Medulla oblongata (tissue), 1 donor: ENCODE data around the gene CHST12.
A peak's percentile ranks its signal among the peaks of the same experiment; 100 is the strongest.
"Not testable (repeated sequence)": the region's sequence is repeated elsewhere in the genome, so short reads cannot be mapped to it uniquely, and the experiment has no call there.

Source experiments
- DNase-seq: peaks from one replicate; pipeline ENCODE4 v3.0.0-alpha.2; 2015; ENCODE audit errors: extremely low spot score

The CHST12 gene

GRCh38 chr7:2378125-2378524, 25.3 kb upstream of the CHST12 start:
- DNase-seq: not testable (repeated sequence)

- DNase-seq: no peak
Measured at GRCh38 chr7:2379161-2379560, 24.2 kb upstream of the CHST12 start.

- no peak for DNase-seq
Measured at GRCh38 chr7:2379821-2380450, 23.5 kb upstream of the CHST12 start.

- DNase-seq: no peak
Measured at GRCh38 chr7:2380461-2380860, 22.9 kb upstream of the CHST12 start.

- DNase-seq: no peak
Measured at GRCh38 chr7:2381227-2381626, 22.2 kb upstream of the CHST12 start.

- no peak for DNase-seq
Measured at GRCh38 chr7:2381881-2382509, 21.4 kb upstream of the CHST12 start.

- no peak for DNase-seq
Measured at GRCh38 chr7:2383543-2384274, 19.7 kb upstream of the CHST12 start.

- DNase-seq: peak; percentile 32
Measured at GRCh38 chr7:2384354-2385243, 18.8 kb upstream of the CHST12 start.

GRCh38 chr7:2386122-2386521, 17.3 kb upstream of the CHST12 start:
- not testable (repeated sequence) for DNase-seq

- DNase-seq: no peak
Measured at GRCh38 chr7:2386964-2387669, 16.3 kb upstream of the CHST12 start.

- no peak for DNase-seq
Measured at GRCh38 chr7:2387897-2388636, 15.3 kb upstream of the CHST12 start.

GRCh38 chr7:2388637-2388954, 14.8 kb upstream of the CHST12 start:
- DNase-seq: no peak

GRCh38 chr7:2390020-2390816, 13.2 kb upstream of the CHST12 start:
- DNase-seq: peak; percentile 80

GRCh38 chr7:2393706-2394105, 9.7 kb upstream of the CHST12 start:
- DNase-seq: no peak

- no peak for DNase-seq
Measured at GRCh38 chr7:2394566-2395082, 8.8 kb upstream of the CHST12 start.

- DNase-seq: no peak
Measured at GRCh38 chr7:2398506-2398905, 4.9 kb upstream of the CHST12 start.

GRCh38 chr7:2399848-2400587, 3.4 kb upstream of the CHST12 start:
- peak; percentile 87 for DNase-seq

GRCh38 chr7:2402687-2403013, 761 bp upstream of the CHST12 start:
- no peak for DNase-seq
